ENCODE data around the gene PFDN4.

PFDN4 gene

GRCh38 chr20:54168961-54169862 is 38.7 kb upstream of the PFDN4 start:
- no peak overlapping the region for H3K4me3 ChIP-seq (ENCODE audit: low read length)
- no peak for TF ChIP-seq CTCF (conservative IDR thresholded peaks at IDR 0.05; ENCODE audit: low read length)
- no peak for DNase-seq (ENCODE audit: low read depth)

- no peak overlapping the region for H3K4me3 ChIP-seq (ENCODE audit: low read length)
- no peak for DNase-seq (ENCODE audit: low read depth)
- no peak for TF ChIP-seq CTCF (conservative IDR thresholded peaks at IDR 0.05; ENCODE audit: low read length)
These were observed 37.8 kb upstream of the PFDN4 start for GRCh38 chr20:54170026-54170471.

GRCh38 chr20:54170963-54171362 is 36.9 kb upstream of the PFDN4 start:
- no peak for DNase-seq (ENCODE audit: low read depth)
- H3K4me3 ChIP-seq (ENCODE audit: low read length), result no peak overlapping the region
- TF ChIP-seq CTCF (conservative IDR thresholded peaks at IDR 0.05; ENCODE audit: low read length), result no peak

- no peak for DNase-seq (ENCODE audit: low read depth)
- no peak overlapping the region for H3K4me3 ChIP-seq (ENCODE audit: low read length)
These were observed 35.4 kb upstream of the PFDN4 start for GRCh38 chr20:54172532-54172855.

GRCh38 chr20:54172856-54173652 is 34.8 kb upstream of the PFDN4 start:
- no peak for DNase-seq (ENCODE audit: low read depth)
- TF ChIP-seq CTCF (conservative IDR thresholded peaks at IDR 0.05; ENCODE audit: low read length), result no peak
- peak overlapping the region; percentile 35 for H3K4me3 ChIP-seq (ENCODE audit: low read length)

More at GRCh38 chr20:54172532-54172855, 35.4 kb upstream of the PFDN4 start:
- no peak for TF ChIP-seq CTCF (conservative IDR thresholded peaks at IDR 0.05; ENCODE audit: low read length)

- TF ChIP-seq CTCF (conservative IDR thresholded peaks at IDR 0.05; ENCODE audit: low read length), result no peak
- DNase-seq (ENCODE audit: low read depth), result no peak
- H3K4me3 ChIP-seq (ENCODE audit: low read length), result peak within 1 kb of the TSS; percentile 35
These were observed 34.0 kb upstream of the PFDN4 start, which contains the start of gene CYP24A1 for GRCh38 chr20:54173653-54174456. Gene CYP24A1 (minus strand): TSS chr20:54173986. CDS start chr20:54173579, 407 bp downstream.

Data from AG10803 (cell line).